HG03342 (cell line): Measurements from ENCODE around the gene LIN7A.
"Not testable (repeated sequence)": the region's sequence is repeated elsewhere in the genome, so short reads cannot be mapped to it uniquely, and the experiment has no call there.

Experiments used
- ATAC-seq: cut with Tn5 transposase; IDR thresholded peaks from one replicate; pipeline ENCODE4 v1.9.1; 2021; ENCODE audit warnings: mild to moderate bottlenecking, moderate library complexity; ENCODE audit not compliant: unreplicated experiment

LIN7A gene

DNA sequence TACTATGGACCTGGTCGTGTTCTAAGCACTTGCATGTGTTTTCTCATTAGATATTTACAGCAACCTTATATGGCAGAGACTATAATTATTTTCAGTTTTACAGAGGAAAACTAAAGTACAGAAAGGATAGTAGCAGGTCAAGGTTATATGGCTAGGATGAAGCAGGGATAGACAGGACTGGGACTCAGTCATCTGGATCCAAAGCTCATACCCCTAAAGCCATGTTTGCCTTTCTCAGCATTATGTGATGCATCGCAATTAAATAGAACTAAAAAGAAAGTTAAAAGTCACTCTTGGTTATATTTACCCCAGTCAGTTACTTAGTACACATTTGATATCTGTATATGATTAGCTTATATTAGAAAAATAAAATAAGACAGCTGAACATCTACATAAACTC is 13.3 kb downstream of the LIN7A start:
- no peak for ATAC-seq

DNA sequence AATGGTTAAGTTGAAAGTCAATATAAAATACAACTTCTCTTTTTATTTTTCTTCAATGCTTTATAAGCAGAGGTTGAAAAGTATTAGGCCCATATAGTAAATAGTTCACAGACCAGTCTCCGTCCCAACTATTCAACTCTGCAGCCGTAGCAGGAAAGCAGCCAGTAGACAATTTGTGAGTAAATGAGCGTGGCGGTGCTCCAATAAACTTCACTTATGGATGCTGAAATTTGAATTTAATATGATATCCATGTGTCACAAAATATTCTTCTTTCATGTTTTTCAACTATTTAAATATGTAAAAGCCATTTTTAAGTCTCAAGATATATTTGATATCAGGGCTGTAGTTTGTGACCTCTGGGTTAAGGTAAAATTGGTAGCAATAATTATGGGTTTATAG is 17.7 kb downstream of the LIN7A start:
- no peak for ATAC-seq

DNA sequence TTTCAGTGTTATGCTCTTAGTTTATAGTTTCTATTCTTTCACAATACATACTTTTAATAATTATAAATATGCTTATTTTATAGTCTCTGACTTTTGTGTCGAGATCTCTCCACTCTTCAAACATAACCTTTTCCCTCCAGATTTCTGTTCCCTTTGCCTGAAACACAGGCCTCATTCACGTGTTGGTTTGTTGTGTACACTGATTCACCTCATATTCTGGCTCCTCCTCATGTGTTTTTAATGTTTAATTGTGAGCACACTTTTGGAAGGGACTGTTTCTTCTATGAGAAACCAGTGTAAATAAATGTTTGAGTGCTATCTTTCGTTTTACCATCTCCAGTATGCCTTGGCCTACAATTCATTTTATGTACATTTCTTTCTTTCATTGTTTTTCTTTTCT is 20.1 kb downstream of the LIN7A start:
- no peak for ATAC-seq

DNA sequence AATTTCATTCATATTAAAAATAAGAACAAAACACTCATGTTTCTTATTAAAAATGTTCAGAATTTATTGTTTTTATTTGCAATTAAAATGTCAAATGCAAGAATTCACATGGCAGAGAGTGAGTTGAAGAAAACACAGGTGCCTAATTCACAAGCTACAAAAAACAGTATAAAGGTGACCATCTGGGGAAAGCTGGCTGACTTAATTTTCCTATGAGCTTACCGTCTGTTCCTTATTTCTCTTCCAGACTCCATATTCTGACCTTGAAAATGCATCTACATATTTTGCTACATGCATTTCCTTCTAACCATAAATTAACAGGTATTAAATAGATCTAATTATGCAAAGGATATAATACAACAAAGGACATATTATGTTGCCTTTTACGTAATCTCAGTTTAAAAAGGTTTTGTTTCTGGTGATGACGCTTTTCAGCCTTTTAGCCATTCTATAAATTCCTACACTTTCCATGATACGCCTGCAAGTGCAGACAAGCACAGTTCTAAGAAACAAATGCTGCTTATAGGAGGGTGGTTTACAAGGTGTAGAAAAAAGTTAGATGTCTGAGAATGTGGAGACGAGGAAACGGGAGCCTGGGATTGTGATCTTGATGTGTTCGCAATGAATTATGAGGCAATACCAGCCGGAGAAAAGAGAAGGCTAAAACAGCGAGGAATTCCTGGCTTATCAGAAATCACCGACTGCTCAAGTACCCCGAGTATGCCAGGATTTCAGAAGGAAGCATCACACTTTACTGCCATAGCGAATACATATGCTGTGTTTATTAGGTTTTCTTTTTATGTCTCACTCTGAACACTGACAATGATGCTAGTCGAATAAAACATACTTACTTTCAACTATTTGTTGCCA is 24.6 kb downstream of the LIN7A start:
- no peak for ATAC-seq

DNA sequence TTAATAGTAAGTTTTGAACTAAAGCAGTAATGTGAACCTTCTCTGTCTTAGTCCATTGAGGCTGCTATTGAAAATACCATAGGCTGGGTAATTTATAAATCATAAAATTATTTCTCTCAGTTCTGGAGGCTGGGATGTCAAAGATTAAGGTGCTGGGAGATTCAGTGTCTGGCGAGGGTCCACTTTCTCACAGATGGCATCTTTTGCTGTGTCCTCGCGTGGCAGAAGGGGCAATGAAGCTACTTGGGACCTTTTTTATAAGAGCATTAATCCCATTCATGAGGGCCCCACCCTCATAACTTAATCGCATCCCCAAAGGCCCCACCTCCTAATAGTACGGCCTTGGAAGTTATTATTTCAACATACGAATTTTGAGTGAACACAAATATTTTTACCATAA is 28.4 kb downstream of the LIN7A start:
- ATAC-seq, result no peak

DNA sequence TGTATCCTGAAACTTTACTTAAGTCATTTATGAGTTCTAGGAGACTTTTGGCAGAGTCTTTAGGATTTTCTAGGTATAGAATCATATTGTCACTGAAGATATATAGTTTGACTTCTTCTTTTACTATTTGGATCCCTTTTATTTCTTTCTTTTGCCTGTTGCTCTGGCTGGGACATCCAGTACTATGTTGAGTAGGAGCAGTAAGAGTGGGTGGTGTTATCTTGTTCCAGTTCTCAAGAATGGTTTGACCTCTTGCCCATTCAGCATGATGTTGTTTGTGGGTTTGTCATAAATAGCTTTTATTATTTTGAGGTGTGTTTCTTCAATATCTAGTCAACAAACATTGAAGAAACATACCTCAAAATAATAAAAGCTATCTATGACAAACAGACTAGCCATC is 35.0 kb downstream of the LIN7A start:
- no peak for ATAC-seq

DNA sequence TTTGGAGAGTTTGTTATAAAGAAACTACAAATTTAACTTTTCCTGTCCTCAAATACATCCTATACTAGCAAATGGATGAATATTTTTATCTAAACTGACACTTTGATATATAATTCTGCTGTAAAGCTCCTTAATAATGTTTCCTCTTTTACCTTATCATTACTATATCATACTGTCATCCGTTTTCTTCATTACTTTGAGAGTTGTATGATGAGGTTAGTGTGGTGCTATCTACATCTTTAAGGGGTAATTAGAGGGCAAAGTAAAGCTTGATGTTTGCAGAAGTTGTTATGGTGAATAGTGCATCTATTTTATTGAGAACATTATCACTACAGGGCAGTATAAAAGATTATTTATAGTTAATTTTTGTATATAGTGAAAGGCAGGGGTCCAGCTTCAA is 36.1 kb downstream of the LIN7A start:
- no peak for ATAC-seq

DNA sequence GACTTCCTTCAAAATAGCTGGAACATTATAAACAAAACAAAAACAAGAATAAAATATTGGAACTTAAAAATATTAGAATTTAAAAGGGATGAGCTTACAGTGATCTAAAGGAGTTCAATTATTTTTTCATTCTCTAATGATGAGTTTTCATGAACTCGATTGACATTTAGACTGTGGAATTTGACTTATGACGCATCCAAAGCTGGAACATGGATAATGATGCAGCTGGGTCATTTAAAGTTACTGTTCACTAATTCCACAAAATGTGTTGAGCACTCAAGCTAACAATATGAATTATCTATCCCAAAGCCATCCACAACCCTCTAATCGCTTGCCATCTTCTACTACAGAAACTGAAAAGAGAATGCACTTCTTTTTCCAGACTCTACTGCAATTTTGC is 42.5 kb downstream of the LIN7A start:
- no peak for ATAC-seq

DNA sequence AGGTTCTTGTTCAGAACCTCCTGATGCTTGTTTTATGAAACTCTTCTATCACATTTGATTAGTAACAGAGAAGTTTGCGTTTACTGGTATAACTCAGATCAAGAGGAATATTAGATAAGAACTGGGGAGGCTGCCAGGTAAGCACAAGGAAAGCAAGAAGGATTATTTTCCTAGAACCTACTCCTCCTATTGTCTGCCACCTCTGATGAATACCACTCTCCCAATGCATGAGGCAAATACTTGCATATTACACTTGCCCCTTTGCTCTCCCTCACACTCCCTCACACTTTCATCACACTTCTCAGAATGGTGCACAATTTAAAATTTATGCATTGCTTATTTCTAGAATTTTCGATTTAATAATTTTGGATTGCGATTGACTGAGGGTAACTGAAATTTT is 43.6 kb downstream of the LIN7A start:
- no peak for ATAC-seq

DNA sequence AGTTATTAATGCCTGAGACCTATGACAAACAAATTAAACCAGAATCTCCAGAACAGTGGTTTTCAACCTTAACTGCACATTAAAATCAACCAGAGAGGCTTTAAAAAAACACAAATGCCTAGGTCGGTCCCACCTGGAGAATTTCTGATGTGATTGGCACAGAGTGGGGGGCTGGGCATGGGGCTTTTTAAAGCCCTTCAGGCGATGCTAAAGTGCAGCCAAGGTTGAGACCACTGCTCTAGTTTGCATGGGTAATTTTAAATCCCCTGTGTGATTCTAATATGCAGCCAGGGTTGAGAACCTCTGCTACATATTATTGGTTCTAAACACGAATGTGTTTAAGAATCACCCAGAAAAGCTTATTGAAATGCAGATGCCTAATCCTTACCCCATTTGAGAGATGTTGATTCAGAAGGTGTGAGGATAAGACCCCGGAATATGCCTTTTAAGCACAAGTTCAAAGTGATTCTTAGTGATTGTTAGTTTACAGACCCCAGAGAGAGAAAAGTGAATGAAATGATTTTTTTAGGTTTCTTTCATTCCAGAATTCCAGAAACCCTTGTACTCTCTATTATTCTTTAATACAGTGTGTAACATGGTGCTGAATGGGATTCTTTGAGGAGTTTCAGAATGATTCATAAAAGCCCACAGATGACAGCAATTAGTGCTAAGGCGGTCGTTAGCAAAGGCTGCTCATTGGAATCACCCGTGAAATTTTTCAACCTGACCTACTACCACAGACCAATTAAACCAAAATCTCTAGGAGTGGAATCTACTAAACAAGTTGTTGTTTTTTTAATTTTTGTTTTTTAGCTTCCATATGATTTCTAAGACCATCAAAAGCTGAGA is 44.9 kb downstream of the LIN7A start:
- peak; percentile 52 for ATAC-seq

DNA sequence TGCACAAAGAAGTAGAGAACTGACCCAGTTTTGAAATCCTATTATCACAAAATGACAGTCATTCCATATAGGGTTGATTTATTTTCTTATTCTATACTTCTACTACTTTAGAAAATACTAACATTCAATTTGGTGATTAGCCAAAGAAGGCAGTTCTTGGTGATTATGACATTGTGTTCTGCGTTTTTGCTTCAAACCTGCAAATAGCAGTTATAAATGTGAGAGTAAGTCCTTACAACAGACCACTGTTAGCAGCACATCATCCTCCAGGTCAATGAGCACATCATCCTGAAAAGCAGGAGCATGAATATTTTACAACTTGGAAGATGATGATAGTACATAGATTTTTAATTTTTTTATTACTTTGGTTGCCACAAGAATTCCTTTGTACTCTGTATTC is 53.1 kb downstream of the LIN7A start:
- no peak for ATAC-seq

DNA sequence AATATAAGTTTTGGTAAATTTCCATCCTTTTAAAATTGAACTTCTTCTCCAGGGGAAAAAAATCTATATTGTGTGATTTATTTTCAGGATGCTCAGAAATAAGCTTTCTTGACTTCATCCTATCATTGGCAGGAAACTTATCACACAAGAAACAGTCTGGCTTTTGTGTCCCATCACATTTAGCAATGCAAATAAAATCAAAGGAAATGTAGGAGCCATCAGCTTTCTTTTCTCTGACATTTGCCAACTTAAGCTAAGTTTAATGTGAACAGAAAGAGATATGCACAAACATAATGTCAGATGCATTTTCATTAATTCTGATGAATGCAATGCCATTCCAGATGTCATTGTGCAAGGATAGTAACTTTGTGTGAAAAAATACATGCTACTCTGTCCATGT is 56.6 kb downstream of the LIN7A start:
- no peak for ATAC-seq

DNA sequence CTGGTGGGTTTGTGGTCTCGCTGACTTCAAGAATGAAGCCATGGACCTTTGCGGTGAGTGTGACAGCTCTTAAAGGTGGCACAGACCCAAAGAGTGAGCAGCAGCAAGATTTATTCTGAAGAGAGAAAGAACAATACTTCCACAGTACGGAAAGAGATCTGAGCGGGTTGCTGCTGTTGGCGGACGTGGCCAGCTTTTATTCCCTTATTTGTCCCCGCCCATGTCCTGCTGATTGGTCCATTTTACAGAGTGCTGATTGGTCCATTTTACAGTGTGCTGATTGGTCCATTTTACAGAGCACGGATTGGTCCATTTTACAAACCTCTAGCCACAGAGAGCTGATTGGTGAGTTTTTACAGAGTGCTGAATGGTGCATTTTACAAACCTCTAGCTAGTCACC is 59.3 kb downstream of the LIN7A start:
- not testable (repeated sequence) for ATAC-seq

DNA sequence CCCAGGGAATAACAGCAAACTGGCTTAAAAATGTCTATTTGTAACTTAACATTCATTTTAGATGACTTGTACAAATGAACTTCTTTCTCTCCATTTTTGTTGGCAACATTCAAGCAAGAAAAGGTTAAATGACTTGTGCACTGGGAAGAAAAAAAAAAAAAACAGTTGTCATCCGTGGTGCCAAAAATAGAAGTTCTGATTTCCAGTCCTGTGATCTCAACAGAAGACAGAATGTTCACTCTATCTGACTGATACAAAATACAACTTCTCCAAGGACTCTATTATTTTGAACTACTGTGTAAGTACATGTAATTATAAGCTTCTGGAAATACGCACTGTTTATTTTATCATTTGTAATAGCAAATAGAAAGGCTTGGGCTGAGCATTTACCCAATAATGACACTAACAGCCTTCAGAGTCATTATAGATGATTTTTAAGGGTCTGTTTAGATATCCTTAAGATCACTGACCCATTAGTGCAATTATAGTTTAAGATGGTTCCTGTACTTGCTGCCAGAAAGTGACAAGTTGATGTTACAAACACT is 59.9 kb downstream of the LIN7A start:
- ATAC-seq, result no peak

DNA sequence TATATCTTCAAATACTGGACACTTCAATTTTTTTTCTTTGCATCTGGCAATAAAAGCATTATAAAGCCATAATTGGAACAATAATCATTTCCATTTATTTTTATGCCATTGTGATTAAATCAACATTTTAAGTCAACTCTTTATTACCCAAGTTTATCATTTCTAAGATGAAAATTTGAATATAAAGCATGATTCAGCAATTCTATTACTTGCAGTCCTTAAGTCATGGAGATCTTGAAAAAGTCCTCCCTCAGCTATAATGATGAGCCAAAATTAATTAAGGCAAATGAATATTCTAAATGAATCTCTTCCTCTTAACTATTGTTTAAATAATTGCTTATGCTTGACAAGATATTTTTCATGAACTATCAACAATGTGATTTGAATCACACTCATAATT is 65.7 kb downstream of the LIN7A start:
- no peak for ATAC-seq

DNA sequence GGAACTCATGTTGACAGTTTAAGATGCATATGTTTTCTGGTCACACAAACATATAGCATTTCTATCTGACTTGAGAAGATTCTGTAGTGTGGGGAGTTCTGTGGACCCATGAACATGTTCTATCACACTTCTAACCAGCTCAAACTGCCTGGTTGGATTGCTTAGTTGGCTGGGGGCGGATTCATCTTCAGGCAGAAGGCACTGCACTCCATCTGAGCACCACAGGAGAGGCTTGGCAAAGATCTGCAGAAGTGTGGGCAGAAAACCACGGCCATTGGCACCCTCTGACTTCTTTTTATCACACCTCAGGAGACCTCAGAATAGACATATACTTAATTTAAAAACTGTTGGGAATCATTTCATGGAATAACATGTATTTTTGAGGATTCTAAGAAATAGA is 68.5 kb downstream of the LIN7A start:
- no peak for ATAC-seq

DNA sequence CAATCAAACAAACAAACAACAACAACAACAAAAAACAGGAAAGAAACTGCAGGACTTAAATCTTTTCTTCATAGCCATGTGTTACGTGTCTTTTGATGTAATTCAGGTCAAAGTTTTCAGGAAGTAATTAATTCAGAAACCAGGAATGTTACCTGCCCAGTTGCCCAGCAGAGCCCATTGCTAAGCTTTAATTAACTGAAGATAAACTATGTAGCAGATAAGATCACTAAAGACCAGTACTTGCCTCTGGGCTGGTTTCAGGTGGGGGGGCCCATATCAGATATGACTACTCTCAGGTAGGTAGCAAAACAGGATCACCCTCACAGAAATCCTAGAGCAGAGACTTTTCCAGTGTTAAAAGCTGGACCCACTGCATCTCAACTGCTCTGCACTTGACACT is 69.2 kb downstream of the LIN7A start:
- no peak for ATAC-seq

DNA sequence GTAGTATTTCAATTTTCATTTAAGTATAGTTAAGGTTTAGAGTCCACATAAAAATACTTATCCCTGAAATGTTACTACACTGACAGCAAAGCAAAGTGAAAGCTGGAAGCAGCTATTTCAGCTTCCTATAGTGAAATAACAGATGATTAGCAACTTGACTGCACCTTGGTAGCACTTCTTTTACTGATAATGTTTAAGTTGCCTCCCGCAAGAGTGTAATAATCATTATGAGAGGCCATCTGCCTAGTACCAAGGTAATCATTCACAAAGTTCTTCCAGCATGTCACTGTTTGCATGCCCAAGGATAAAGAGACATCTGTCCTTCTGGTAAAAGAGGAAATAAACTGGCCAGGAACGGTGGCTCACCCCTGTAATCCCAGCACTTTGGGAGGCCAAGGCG is 69.8 kb downstream of the LIN7A start:
- no peak for ATAC-seq

DNA sequence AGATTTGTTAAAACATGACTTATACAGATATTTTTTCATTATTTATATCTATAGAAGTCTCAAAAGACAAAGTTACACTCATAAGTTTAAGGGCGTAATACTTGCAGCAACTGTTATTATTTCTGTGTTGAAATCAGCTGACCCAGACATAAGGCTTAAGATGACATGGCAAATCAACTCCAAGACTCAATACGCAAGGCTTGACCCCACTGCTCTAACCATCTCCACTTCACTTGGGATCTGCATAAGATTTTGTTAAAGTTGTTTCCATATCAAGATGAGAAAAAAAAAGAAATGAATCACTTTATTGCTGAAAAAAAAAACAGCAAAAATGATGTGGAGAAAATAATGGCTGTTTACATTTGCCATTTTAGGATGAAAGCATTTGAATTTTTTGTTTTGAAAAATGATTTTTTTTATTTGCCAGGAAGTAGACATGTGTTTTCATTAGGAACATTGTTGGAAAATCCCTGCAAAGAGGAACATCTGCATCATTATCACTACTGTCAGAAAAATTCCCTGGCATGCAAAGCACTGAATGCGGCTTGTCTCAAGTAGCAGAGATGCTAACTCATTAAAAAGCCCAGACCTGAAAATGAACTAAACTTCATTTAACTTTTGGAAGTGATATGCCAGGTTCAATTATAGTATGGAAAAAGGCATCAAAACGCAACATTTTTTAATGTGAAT is 73.5 kb downstream of the LIN7A start:
- no peak for ATAC-seq

DNA sequence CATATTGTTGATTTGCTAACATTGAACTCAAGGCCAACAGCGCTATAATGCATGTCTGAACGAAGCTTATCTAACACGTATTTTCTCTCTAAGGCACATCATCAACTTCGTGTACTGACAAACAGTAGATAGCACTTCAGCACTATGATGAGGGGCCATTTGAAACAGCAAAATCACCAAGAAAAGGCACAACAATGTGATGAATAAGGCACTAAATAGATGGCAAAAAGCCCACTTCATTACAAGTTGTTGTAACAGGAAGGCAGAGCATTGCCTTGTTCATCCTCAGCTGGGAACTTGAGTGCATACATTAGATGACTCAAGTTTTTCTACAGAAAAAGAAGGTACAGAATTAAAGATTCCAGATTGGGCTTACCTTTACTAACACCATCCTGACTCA is 75.2 kb downstream of the LIN7A start:
- no peak for ATAC-seq

DNA sequence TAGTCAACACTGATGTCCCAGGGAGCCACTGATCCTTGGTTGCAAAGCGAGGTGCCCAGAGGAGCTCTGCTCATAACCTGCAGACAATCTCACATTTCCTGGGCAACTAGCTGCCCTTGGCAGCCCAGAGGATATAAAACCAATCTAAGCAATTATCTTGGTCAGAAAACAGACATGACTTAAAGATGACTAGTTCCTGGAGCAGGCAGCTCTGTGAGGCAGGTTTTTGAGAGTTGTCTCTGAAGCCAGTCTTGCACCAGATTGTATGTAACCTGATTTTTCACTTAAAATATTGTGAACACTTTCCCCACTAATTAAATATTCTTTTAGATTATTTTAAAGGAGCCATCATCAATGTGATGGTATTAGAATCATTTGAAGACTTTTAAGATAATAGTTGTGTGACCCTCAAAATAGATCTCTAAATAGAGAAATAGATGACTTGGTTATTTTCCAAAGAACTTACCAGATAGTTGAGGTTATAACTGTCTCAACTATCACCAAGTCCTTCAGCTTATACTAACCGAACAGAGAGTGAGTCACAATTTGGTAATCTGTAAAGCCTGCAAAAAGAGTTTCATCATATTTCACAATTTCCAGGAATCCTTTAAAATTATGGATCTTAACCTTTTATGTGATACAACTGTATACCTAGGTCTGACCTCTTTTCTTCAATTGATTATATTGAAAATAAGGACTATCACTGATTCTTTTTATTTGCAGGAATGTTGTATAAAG is 75.9 kb downstream of the LIN7A start:
- no peak for ATAC-seq
